ENCODE measurements around the gene MICU2.

Gene MICU2

GRCh38 chr13:21470785-21471184 is 133.2 kb downstream of the MICU2 start:
- TF ChIP-seq TAF1 (IDR thresholded peaks at IDR 0.05; ENCODE audit: borderline replicate concordance, insufficient read depth, low read length) (no peak), SIN3A (IDR thresholded peaks at IDR 0.05; ENCODE audit: borderline replicate concordance, insufficient read depth, low read length) (no peak), REST (IDR thresholded peaks at IDR 0.05; ENCODE audit: insufficient read depth in 1 of 2, low read depth in 2 of 2, low read length in 2 of 2) (no peak), FOXP2 (optimal IDR thresholded peaks at IDR 0.05; ENCODE audit: borderline replicate concordance, extremely low read depth, extremely low read length, insufficient read depth) (no peak), POLR2AphosphoS5 (IDR thresholded peaks at IDR 0.05; ENCODE audit: low read depth, low read length) (no peak)

GRCh38 chr13:21466527-21466926 is 137.4 kb downstream of the MICU2 start:
- TF ChIP-seq POLR2AphosphoS5 (IDR thresholded peaks at IDR 0.05; ENCODE audit: low read depth, low read length): no peak
- TF ChIP-seq TAF1 (IDR thresholded peaks at IDR 0.05; ENCODE audit: borderline replicate concordance, insufficient read depth, low read length): no peak
- no peak for TF ChIP-seq REST (IDR thresholded peaks at IDR 0.05; ENCODE audit: insufficient read depth in 1 of 2, low read depth in 2 of 2, low read length in 2 of 2)
- TF ChIP-seq SIN3A (IDR thresholded peaks at IDR 0.05; ENCODE audit: borderline replicate concordance, insufficient read depth, low read length): no peak
- no peak for TF ChIP-seq FOXP2 (optimal IDR thresholded peaks at IDR 0.05; ENCODE audit: borderline replicate concordance, extremely low read depth, extremely low read length, insufficient read depth)

- TF ChIP-seq FOXP2 (optimal IDR thresholded peaks at IDR 0.05; ENCODE audit: borderline replicate concordance, extremely low read depth, extremely low read length, insufficient read depth) (no peak), POLR2AphosphoS5 (IDR thresholded peaks at IDR 0.05; ENCODE audit: low read depth, low read length) (no peak), TAF1 (IDR thresholded peaks at IDR 0.05; ENCODE audit: borderline replicate concordance, insufficient read depth, low read length) (no peak), REST (IDR thresholded peaks at IDR 0.05; ENCODE audit: insufficient read depth in 1 of 2, low read depth in 2 of 2, low read length in 2 of 2) (no peak), SIN3A (IDR thresholded peaks at IDR 0.05; ENCODE audit: borderline replicate concordance, insufficient read depth, low read length) (no peak)
Observed at GRCh38 chr13:21465710-21466160, 138.2 kb downstream of the MICU2 start.

GRCh38 chr13:21463424-21463823 is 140.5 kb downstream of the MICU2 start:
- TF ChIP-seq SIN3A (IDR thresholded peaks at IDR 0.05; ENCODE audit: borderline replicate concordance, insufficient read depth, low read length) (no peak), TAF1 (IDR thresholded peaks at IDR 0.05; ENCODE audit: borderline replicate concordance, insufficient read depth, low read length) (no peak), FOXP2 (optimal IDR thresholded peaks at IDR 0.05; ENCODE audit: borderline replicate concordance, extremely low read depth, extremely low read length, insufficient read depth) (no peak), REST (IDR thresholded peaks at IDR 0.05; ENCODE audit: insufficient read depth in 1 of 2, low read depth in 2 of 2, low read length in 2 of 2) (no peak), POLR2AphosphoS5 (IDR thresholded peaks at IDR 0.05; ENCODE audit: low read depth, low read length) (no peak)

GRCh38 chr13:21461131-21461530 is 142.8 kb downstream of the MICU2 start:
- no peak for TF ChIP-seq SIN3A (IDR thresholded peaks at IDR 0.05; ENCODE audit: borderline replicate concordance, insufficient read depth, low read length)
- no peak for TF ChIP-seq TAF1 (IDR thresholded peaks at IDR 0.05; ENCODE audit: borderline replicate concordance, insufficient read depth, low read length)
- no peak for TF ChIP-seq FOXP2 (optimal IDR thresholded peaks at IDR 0.05; ENCODE audit: borderline replicate concordance, extremely low read depth, extremely low read length, insufficient read depth)
- no peak for TF ChIP-seq REST (IDR thresholded peaks at IDR 0.05; ENCODE audit: insufficient read depth in 1 of 2, low read depth in 2 of 2, low read length in 2 of 2)
- no peak for TF ChIP-seq POLR2AphosphoS5 (IDR thresholded peaks at IDR 0.05; ENCODE audit: low read depth, low read length)

Data from PFSK-1 (cell line).